H1 (cell line): ENCODE measurements around the gene PRRG3. TPM values are rescaled to one million over a fixed set of nuclear protein-coding genes. Genes with fewer than 3 reads are reported as not detected.

Experiments used
- CTCF ChIA-PET: fragments of 300-600 bp; sonication (Branson Sonifier 250); formaldehyde crosslinking; loops from one replicate; lab custom pipeline; 2021; ENCODE audit not compliant: partially characterized antibody; lab: Charles Lee
- POLR2A ChIA-PET: fragments of 300-600 bp; sonication (Branson Sonifier 250); formaldehyde crosslinking; loops from one replicate; lab custom pipeline; 2021; ENCODE audit warnings: inconsistent platforms; ENCODE audit not compliant: partially characterized antibody; lab: Charles Lee
- DNase-seq, 2 experiments: peaks; one replicate each; pipeline versions ENCODE4 v3.0.0 to v3.0.0-alpha.2; 2010 to 2022; ENCODE audit warnings: low spot score in 2 of 2, low read depth in 1 of 2, mixed read lengths in 1 of 2
- FAIRE-seq: peaks from 2 replicates; lab custom pipeline; 2011; peaks lifted over from hg19 to GRCh38; lab: Jason Lieb, UNC
- H2AFZ ChIP-seq: 2 replicates; pipeline ENCODE4 v1.8.1; 2012; ENCODE audit warnings: low read length, inconsistent platforms
- H2AK5ac ChIP-seq: 2 replicates; pipeline ENCODE4 v1.6.1; 2013; ENCODE audit warnings: low read depth, low read length
- H2BK120ac ChIP-seq: replicated peaks from 2 replicates; pipeline ENCODE3; 2013; ENCODE audit warnings: low read depth, low read length, inconsistent platforms
- H2BK12ac ChIP-seq: 2 replicates; pipeline ENCODE4 v1.6.1; 2013; ENCODE audit warnings: low read depth, low read length
- H2BK15ac ChIP-seq: 2 replicates; pipeline ENCODE4 v1.6.1; 2013; ENCODE audit warnings: low read length
- H2BK20ac ChIP-seq: 2 replicates; pipeline ENCODE4 v1.6.1; 2013; ENCODE audit warnings: low read length
- H2BK5ac ChIP-seq: 2 replicates; pipeline ENCODE4 v1.6.1; 2013; ENCODE audit warnings: low read depth, low read length
- H3K14ac ChIP-seq: 2 replicates; pipeline ENCODE4 v1.6.1; 2013; ENCODE audit warnings: inconsistent platforms; ENCODE audit not compliant: insufficient read length
- H3K18ac ChIP-seq: 2 replicates; pipeline ENCODE4 v1.6.1; 2013; ENCODE audit warnings: low read length; ENCODE audit errors: extremely low read depth
- H3K23ac ChIP-seq: 2 replicates; pipeline ENCODE4 v1.6.1; 2013; ENCODE audit warnings: inconsistent platforms; ENCODE audit not compliant: insufficient read length
- H3K23me2 ChIP-seq: 2 replicates; pipeline ENCODE4 v1.6.1; 2013; ENCODE audit warnings: low read depth, low read length
- H3K27ac ChIP-seq: 2 replicates; pipeline ENCODE4 v1.6.1; 2011; ENCODE audit warnings: low read depth, low read length, inconsistent platforms
- H3K27me3 ChIP-seq, 4 experiments: replicated peaks in 1 of 4; 1 replicate in 1 of 4; 2 replicates in 3 of 4; pipeline versions ENCODE4 v1.6.1 to v1.8.1; 2011 to 2013; ENCODE audit warnings: low read length in 3 of 4, mild to moderate bottlenecking in 3 of 4, inconsistent platforms in 2 of 4, mixed read lengths in 2 of 4, moderate library complexity in 1 of 4; ENCODE audit not compliant: control insufficient read depth in 3 of 4, insufficient read depth in 3 of 4; ENCODE audit errors: extremely low read depth in 1 of 4
- H3K36me3 ChIP-seq, 4 experiments: 2 replicates each; pipeline versions ENCODE4 v1.6.1 to v1.8.1; 2011 to 2013; ENCODE audit warnings: mild to moderate bottlenecking in 4 of 4, low read length in 3 of 4, moderate library complexity in 2 of 4, control low read depth in 1 of 4, inconsistent platforms in 1 of 4; ENCODE audit not compliant: insufficient read depth in 4 of 4, control insufficient read depth in 2 of 4
- H3K4ac ChIP-seq: replicated peaks from 2 replicates; pipeline ENCODE3; 2013; ENCODE audit warnings: low read length, low read depth, mixed read lengths, inconsistent platforms; ENCODE audit not compliant: insufficient read length
- H3K4me1 ChIP-seq, 4 experiments: replicated peaks in 1 of 4; 1 replicate in 1 of 4; 2 replicates in 3 of 4; pipeline versions ENCODE4 v1.6.1 to v1.8.1; 2011 to 2013; ENCODE audit warnings: low read length in 3 of 4, inconsistent platforms in 2 of 4, mixed read lengths in 1 of 4; ENCODE audit not compliant: insufficient read depth in 4 of 4, control insufficient read depth in 3 of 4
- H3K4me2 ChIP-seq, 2 experiments: 2 replicates each; pipeline versions ENCODE4 v1.6.1 to v1.8.1; 2011 to 2013; ENCODE audit warnings: low read depth in 2 of 2, low read length in 2 of 2, control low read depth in 1 of 2, inconsistent platforms in 1 of 2, mild to moderate bottlenecking in 1 of 2; ENCODE audit not compliant: insufficient read depth in 1 of 2
- H3K4me3 ChIP-seq, 4 experiments: fragments of 200-600, 300-600 bp in 1 of 4; sonication (generic), shearing (Covaris generic), sonication (Bioruptor Twin) in 1 of 4; 2 replicates each; pipeline versions ENCODE4 v1.5.1 to v1.8.1; 2011 to 2016; ENCODE audit warnings: low read length in 4 of 4, low read depth in 3 of 4, control low read depth in 2 of 4, inconsistent platforms in 2 of 4, mild to moderate bottlenecking in 2 of 4, mixed read lengths in 1 of 4, moderate library complexity in 1 of 4; ENCODE audit not compliant: insufficient read depth in 2 of 4; ENCODE audit errors: extremely low read depth in 1 of 4
- H3K56ac ChIP-seq: replicated peaks from 2 replicates; pipeline ENCODE3; 2013; ENCODE audit warnings: low read depth, mild to moderate bottlenecking, mixed read lengths, low read length, inconsistent platforms; ENCODE audit not compliant: insufficient read length
- H3K79me1 ChIP-seq: 2 replicates; pipeline ENCODE4 v1.6.1; 2013; ENCODE audit warnings: low read depth, low read length, control low read depth
- H3K79me2 ChIP-seq, 2 experiments: 2 replicates each; pipeline versions ENCODE4 v1.6.1 to v1.8.1; 2012 to 2013; ENCODE audit warnings: low read length in 2 of 2, mild to moderate bottlenecking in 2 of 2, inconsistent platforms in 1 of 2; ENCODE audit not compliant: insufficient read depth in 2 of 2, control insufficient read depth in 1 of 2
- H3K9ac ChIP-seq, 4 experiments: replicated peaks in 1 of 4; 1 replicate in 1 of 4; 2 replicates in 3 of 4; pipeline versions ENCODE4 v1.6.1 to v1.8.1; 2011 to 2013; ENCODE audit warnings: low read depth in 3 of 4, low read length in 3 of 4, control low read depth in 2 of 4, mild to moderate bottlenecking in 2 of 4, moderate library complexity in 2 of 4, inconsistent platforms in 1 of 4; ENCODE audit errors: extremely low read depth in 1 of 4
- H3K9me3 ChIP-seq, 2 experiments: 2 replicates each; pipeline versions ENCODE4 v1.6.1 to v1.8.1; 2012 to 2013; ENCODE audit warnings: mild to moderate bottlenecking in 2 of 2, moderate library complexity in 2 of 2, control low read depth in 1 of 2, inconsistent platforms in 1 of 2, low read depth in 1 of 2, low read length in 1 of 2, mixed read lengths in 1 of 2; ENCODE audit not compliant: insufficient read depth in 2 of 2
- H4K20me1 ChIP-seq, 2 experiments: replicated peaks in 1 of 2; 2 replicates each; pipeline versions ENCODE3 to v1.8.1; 2011 to 2013; ENCODE audit warnings: inconsistent platforms in 2 of 2, low read length in 2 of 2, mild to moderate bottlenecking in 1 of 2; ENCODE audit not compliant: insufficient read depth in 2 of 2, control insufficient read depth in 1 of 2
- H4K5ac ChIP-seq: 2 replicates; pipeline ENCODE4 v1.6.1; 2013; ENCODE audit warnings: low read length, low read depth, mixed read lengths, inconsistent platforms; ENCODE audit not compliant: insufficient read length
- H4K8ac ChIP-seq: 2 replicates; pipeline ENCODE4 v1.8.0; 2013; ENCODE audit warnings: mild to moderate bottlenecking, moderate library complexity, low read length, inconsistent platforms; ENCODE audit not compliant: insufficient read depth; ENCODE audit errors: extremely low read depth
- H4K91ac ChIP-seq: replicated peaks from 2 replicates; pipeline ENCODE3; 2013; ENCODE audit warnings: low read length, mixed read lengths, inconsistent platforms; ENCODE audit not compliant: insufficient read length
- ATF3 ChIP-seq: IDR thresholded peaks from 2 replicates; pipeline ENCODE4 v1.6.1; 2011; ENCODE audit warnings: low read depth, mild to moderate bottlenecking, low read length; ENCODE audit not compliant: insufficient read depth
- EZH2 ChIP-seq: fragments of 200-600 bp; sonication (generic); IDR thresholded peaks from 2 replicates; pipeline ENCODE4 v1.7.1; 2012; ENCODE audit warnings: low read depth, mild to moderate bottlenecking, moderate library complexity, low read length, inconsistent platforms; ENCODE audit not compliant: severe bottlenecking
- MAFK ChIP-seq: IDR thresholded peaks from 2 replicates; pipeline ENCODE4 v1.6.1; 2012; ENCODE audit warnings: low read depth, mild to moderate bottlenecking, improper control_type of control experiment, low read length
- WGBS, 2 experiments: shearing (Covaris generic) in 1 of 2; methylation state at CpG; one replicate each; pipeline versions ENCODE4 v1.1.6 to v1.1.7; 2013 to 2015; ENCODE audit warnings: low lambda C conversion rate in 2 of 2, mixed read lengths in 2 of 2, inconsistent platforms in 1 of 2, low coverage in 1 of 2, missing lambda C conversion rate in 1 of 2; ENCODE audit not compliant: insufficient replicate concordance in 2 of 2, insufficient coverage in 1 of 2, insufficient read length in 1 of 2; ENCODE audit errors: extremely low coverage in 1 of 2, missing lambda C conversion rate in 1 of 2; 5-methylcytosine and 5-hydroxymethylcytosine counted together
- polyA plus RNA-seq, 7 experiments: library from polyadenylated mRNA; depleted of rRNA in 3 of 7; stranded (reverse) in 5 of 7; unstranded in 2 of 7; fragments of >200 nt in 5 of 7; fragments of 200-250 nt in 2 of 7; gene quantifications; 1 replicate in 5 of 7; 2 replicates in 1 of 7; 4 replicates in 1 of 7; pipeline versions ENCODE4 v1.2.1 to v1.2.3, GENCODE V29; 2011 to 2013; ENCODE audit warnings: missing spikeins in 2 of 7, mixed read lengths in 2 of 7
- total RNA-seq: library from RNA; stranded (reverse); fragmentation: NEBNext Ultra II Directional; extraction: Animal tissue kit (Norgen Biotek cat#: 25700); gene quantifications from 2 replicates; pipeline ENCODE4 v1.2.1, GENCODE V29; 2021

PRRG3 gene
- total and polyA plus RNA-seq, 2 of the 8 experiments (the other 6 are each of a cell fraction or from before 2014, with no cell fraction given), result 4.2 to 5.4 TPM

- CTCF ChIA-PET, result interaction anchor here (0.7 to 3.5 kb wide), 26 partner anchors 8 to 1057 kb away, joined by 3 to 14 read pairs (median 5); partner anchors contain the start of gene GABRE
- FAIRE-seq, result no peak
- no peak for TF ChIP-seq EZH2
- TF ChIP-seq ATF3, result no peak
- TF ChIP-seq MAFK, result no peak
Observed at GRCh38 chrX:151754047-151754429, 58.8 kb downstream of the PRRG3 start.

More at GRCh38 chrX:151754047-151754429, 58.8 kb downstream of the PRRG3 start:
- Histone ChIP-seq H2AK5ac (no peak overlapping the region), H3K4me3 (no peak overlapping the region), H3K23me2 (no peaks in the 10 kb centered on the region; the same call in 1 of the 2 replicates), H3K4me2 (no peak overlapping the region), H3K9ac (no peak overlapping the region), H3K4me1 (0 out of 7 replicates have a peak, but pooled peaks cover 0 to 2% (median 0%) of the 10 kb centered on the region in 4 experiments), H3K27me3 (0 out of 7 replicates have a peak, but pooled peaks cover 0 to 2% (median 0%) of the 10 kb centered on the region in 4 experiments), H2BK5ac (no peak overlapping the region), H3K27ac (no peak overlapping the region), H3K4ac (no peak overlapping the region), H3K9me3 (no peaks in the 10 kb centered on the region), H2BK120ac (no peak overlapping the region), H3K36me3 (no peaks in the 10 kb centered on the region), H4K91ac (no peak overlapping the region), H3K79me2 (no peaks in the 10 kb centered on the region), H2BK15ac (no peak overlapping the region), H3K23ac (no peak overlapping the region), H2BK20ac (no peak overlapping the region), H4K8ac (no peak overlapping the region), H3K79me1 (no peaks in the 10 kb centered on the region), H4K5ac (no peak overlapping the region), H3K14ac (no peak overlapping the region), H3K18ac (no peak overlapping the region), H3K56ac (no peak overlapping the region), H4K20me1 (no peaks in the 10 kb centered on the region), H2BK12ac (no peak overlapping the region), H2AFZ (no peak overlapping the region)
- 83% methylated on average over 1 of the region's 6 CpGs; no CpG with 5 or more reads in 1 of the 2 experiments for WGBS, 2 experiments
- POLR2A ChIA-PET, result no interaction called here
- DNase-seq, result peak in 1 of 2 experiments; percentile 43
